GM23338 (cell line): ENCODE results near the gene UCKL1. TPM values are rescaled to one million over a fixed set of nuclear protein-coding genes. Genes with fewer than 3 reads are reported as not detected.

Experiments used
- ATAC-seq: fragments of 200-7000 bp; cut with Tn5 transposase; 3 replicates; pipeline ENCODE4 v1.9.1; 2020
- DNase-seq: peaks from one replicate; pipeline ENCODE4 v3.0.0-alpha.2; 2015; ENCODE audit warnings: low spot score
- H2AFZ ChIP-seq: fragments of 200-600 bp; sonication (generic); 2 replicates; pipeline ENCODE4 v1.8.0; 2016; ENCODE audit warnings: antibody characterized with exemption, mild to moderate bottlenecking, moderate library complexity
- H3F3A ChIP-seq: fragments of 200-600 bp; sonication (generic); replicated peaks from 2 replicates; pipeline ENCODE4 v1.8.0; 2017; ENCODE audit warnings: antibody characterized with exemption, mixed run types, low read depth
- H3K27ac ChIP-seq: fragments of 200-600 bp; sonication (generic); 2 replicates; pipeline ENCODE4 v1.6.1; 2016; ENCODE audit warnings: low read depth
- H3K27me3 ChIP-seq: fragments of 200-600 bp; sonication (generic); 2 replicates; pipeline ENCODE4 v1.8.0; 2016; ENCODE audit warnings: mild to moderate bottlenecking, mixed run types, moderate library complexity; ENCODE audit not compliant: insufficient read depth
- H3K36me3 ChIP-seq: fragments of 200-600 bp; sonication (generic); 2 replicates; pipeline ENCODE4 v1.8.0; 2016; ENCODE audit warnings: mild to moderate bottlenecking; ENCODE audit not compliant: insufficient read depth
- H3K4me1 ChIP-seq: fragments of 200-600 bp; sonication (generic); 2 replicates; pipeline ENCODE4 v1.8.0; 2016; ENCODE audit warnings: mild to moderate bottlenecking, moderate library complexity; ENCODE audit not compliant: insufficient read depth
- H3K4me2 ChIP-seq: fragments of 200-600 bp; sonication (generic); 2 replicates; pipeline ENCODE4 v1.7.1; 2017; ENCODE audit warnings: mixed run types
- H3K4me3 ChIP-seq: fragments of 200-600 bp; sonication (generic); 2 replicates; pipeline ENCODE4 v1.6.1; 2016; ENCODE audit warnings: mixed run types
- H3K79me2 ChIP-seq: fragments of 200-600 bp; sonication (generic); replicated peaks from 2 replicates; pipeline ENCODE4 v1.8.0; 2017; ENCODE audit warnings: mild to moderate bottlenecking; ENCODE audit not compliant: insufficient read depth
- H3K9me2 ChIP-seq: fragments of 200-600 bp; sonication (generic); 2 replicates; pipeline ENCODE4 v1.8.0; 2017; ENCODE audit not compliant: insufficient read depth
- H4K20me1 ChIP-seq: fragments of 200-600 bp; sonication (generic); replicated peaks from 2 replicates; pipeline ENCODE4 v1.8.0; 2017; ENCODE audit warnings: mild to moderate bottlenecking; ENCODE audit not compliant: insufficient read depth
- H3K27ac Mint-ChIP-seq: 2 replicates; pipeline ENCODE4 v1.8.0; 2020; ENCODE audit warnings: inconsistent platforms, mild to moderate bottlenecking, moderate library complexity, mixed read lengths
- H3K27me3 Mint-ChIP-seq: 3 replicates; pipeline ENCODE4 v1.8.0; 2022; ENCODE audit warnings: low read depth, mild to moderate bottlenecking, moderate library complexity, mixed read lengths, inconsistent platforms; ENCODE audit not compliant: insufficient read depth, poor library complexity
- H3K36me3 Mint-ChIP-seq: 3 replicates; pipeline ENCODE4 v1.8.0; 2021; ENCODE audit warnings: low read depth, mild to moderate bottlenecking, inconsistent platforms, moderate library complexity, mixed read lengths
- H3K4me1 Mint-ChIP-seq: 3 replicates; pipeline ENCODE4 v1.8.0; 2020; ENCODE audit warnings: mild to moderate bottlenecking, inconsistent platforms, mixed read lengths
- H3K4me3 Mint-ChIP-seq: 3 replicates; pipeline ENCODE4 v1.8.0; 2021; ENCODE audit warnings: moderate library complexity, mild to moderate bottlenecking, inconsistent platforms, mixed read lengths
- H3K9me3 Mint-ChIP-seq: 3 replicates; pipeline ENCODE4 v1.8.0; 2020; ENCODE audit warnings: moderate library complexity, mild to moderate bottlenecking, inconsistent platforms, mixed read lengths
- CTCF ChIP-seq, 2 experiments: fragments of 200-600 bp in 1 of 2; sonication (generic) in 1 of 2; conservative IDR thresholded peaks; 2 replicates each; pipeline versions ENCODE4 v1.5.1 to v1.6.1; 2016 to 2017; ENCODE audit warnings: antibody characterized with exemption in 2 of 2, low read depth in 2 of 2, mild to moderate bottlenecking in 2 of 2, moderate library complexity in 1 of 2
- ETS1 ChIP-seq: IDR thresholded peaks from 2 replicates; pipeline ENCODE4 v1.6.1; 2016; ENCODE audit warnings: antibody characterized with exemption
- EZH2 ChIP-seq: fragments of 200-600 bp; sonication (generic); IDR thresholded peaks from one replicate; pipeline ENCODE4 v1.8.0; 2017; ENCODE audit warnings: antibody characterized with exemption, mild to moderate bottlenecking, low read depth; ENCODE audit not compliant: unreplicated experiment
- JUNB ChIP-seq: IDR thresholded peaks from one replicate; pipeline ENCODE4 v1.6.1; 2016; ENCODE audit warnings: antibody characterized with exemption; ENCODE audit not compliant: unreplicated experiment
- NANOG ChIP-seq: IDR thresholded peaks from 2 replicates; pipeline ENCODE4 v1.6.1; 2016; ENCODE audit warnings: antibody characterized with exemption, borderline replicate concordance
- REST ChIP-seq: IDR thresholded peaks from one replicate; pipeline ENCODE4 v1.6.1; 2018; ENCODE audit warnings: antibody characterized with exemption; ENCODE audit not compliant: unreplicated experiment
- STAT1 ChIP-seq: IDR thresholded peaks from one replicate; pipeline ENCODE4 v1.6.1; 2016; ENCODE audit warnings: antibody characterized with exemption; ENCODE audit not compliant: unreplicated experiment
- ZNF114 ChIP-seq: fragments of 250-450 bp; sonication (Bioruptor Pico); IDR thresholded peaks from 2 replicates; pipeline ENCODE4 v1.5.0; 2020; ENCODE audit warnings: mild to moderate bottlenecking, moderate library complexity
- ZNF331 ChIP-seq: fragments of 250-450 bp; sonication (Bioruptor Pico); IDR thresholded peaks from 2 replicates; pipeline ENCODE4 v1.5.0; 2020; ENCODE audit warnings: low read depth, mild to moderate bottlenecking, moderate library complexity
- ZNF462 ChIP-seq: fragments of 250-450 bp; sonication (Bioruptor Pico); IDR thresholded peaks from 2 replicates; pipeline ENCODE4 v1.5.0; 2020; ENCODE audit warnings: mild to moderate bottlenecking, moderate library complexity
- polyA plus RNA-seq: library from polyadenylated mRNA; unstranded; fragments of >200 nt; fragmentation: Nextera tagmentation; extraction: Ambion mirVana; gene quantifications from 2 replicates; pipeline ENCODE4 v1.2.1, GENCODE V29; 2016
- total RNA-seq: library from RNA; depleted of rRNA; stranded (reverse); fragments of >200 nt; shearing (Covaris generic); gene quantifications from 2 replicates; pipeline ENCODE4 v1.2.3, GENCODE V29; 2014

The UCKL1 gene
- total and polyA plus RNA-seq, 2 experiments from 2014 or later: 56.8 to 82.5 TPM

- TF ChIP-seq ZNF462 (CRISPR knock-in tag): no peak
Measured at GRCh38 chr20:63939061-63939935, 16.9 kb downstream of the UCKL1 start (continued).

GRCh38 chr20:63937596-63937995 is 18.6 kb downstream of the UCKL1 start:
- peaks cover 5% of the 10 kb centered on the region; the same call in 1 of the 2 replicates for H3K4me1 ChIP-seq
- Mint-ChIP-seq H3K27ac (no peak overlapping the region), H3K36me3 (peaks cover 13% of the 10 kb centered on the region; the same call in 2 of the 3 replicates), H3K4me1 (peaks cover 7% of the 10 kb centered on the region; the same call in 2 of the 3 replicates), H3K4me3 (peak overlapping the region; percentile 64; the same call in 2 of the 3 replicates), H3K9me3 (no peaks in the 10 kb centered on the region), H3K27me3 (peaks cover 15% of the 10 kb centered on the region)
- H3K9me2 ChIP-seq: no peaks in the 10 kb centered on the region
- ATAC-seq (no peak), DNase-seq (no peak)
- H3K27me3 ChIP-seq: no peaks in the 10 kb centered on the region
- no peaks in the 10 kb centered on the region for H3K36me3 ChIP-seq
- H3F3A ChIP-seq: peaks cover 33% of the 10 kb centered on the region
- no peaks in the 10 kb centered on the region for H3K79me2 ChIP-seq
- H2AFZ ChIP-seq: no peak overlapping the region
- no peaks in the 10 kb centered on the region; the same call in 1 of the 2 replicates for H4K20me1 ChIP-seq
- H3K4me2 ChIP-seq: peak overlapping the region; percentile 93; the same call in 1 of the 2 replicates
- H3K4me3 ChIP-seq: no peak overlapping the region
- no peak overlapping the region; the same call in 1 of the 2 replicates for H3K27ac ChIP-seq
- TF ChIP-seq REST (no peak), NANOG (no peak), ETS1 (no peak), ZNF331 (CRISPR knock-in tag) (no peak), STAT1 (no peak), JUNB (no peak), ZNF114 (CRISPR knock-in tag) (no peak), CTCF (conservative IDR thresholded peaks at IDR 0.05; ENCODE audit: low read depth in 2 of 2) (no peak), EZH2 (no peak)
